ENCODE results near the gene CALCR. TPM values are rescaled to one million over a fixed set of nuclear protein-coding genes. Genes with fewer than 3 reads are reported as not detected.

Gene CALCR
- total RNA-seq, 1 experiment from 2014 or later, result 0.10 TPM

DNA sequence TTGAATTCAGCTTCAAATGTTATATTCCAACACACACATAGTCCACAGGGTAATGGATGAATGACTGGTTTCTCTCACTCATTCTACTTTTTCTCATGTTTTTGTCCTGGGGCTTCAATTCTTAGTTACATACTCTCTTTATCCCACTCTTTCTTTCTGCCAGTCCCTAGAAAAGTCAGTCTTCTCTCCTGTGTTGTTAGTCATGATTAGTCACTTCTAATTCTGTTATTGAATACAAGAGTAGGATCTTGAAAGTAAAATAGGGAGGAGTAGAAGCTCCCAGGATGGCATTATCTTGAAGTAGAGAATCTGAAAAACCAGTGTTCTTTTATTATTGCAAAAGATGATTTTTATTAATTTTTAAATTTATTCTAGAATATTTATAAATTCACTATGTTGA lies 45.5 kb upstream of the CALCR start:
- POLR2A ChIA-PET, result no interaction called here

More for the DNA sequence above, 45.5 kb upstream of the CALCR start:
- BruUV-seq (replicated peaks), result no TSS peak
- Histone ChIP-seq H3K4me1 (ENCODE audit: control insufficient read depth in 1 of 2, insufficient read depth in 2 of 2, low read length in 2 of 2) (peaks cover 0 to 11% of the 10 kb centered on the region in 2 experiments; a peak in 3 of 4 replicates), H3K27ac (ENCODE audit: low read depth, low read length) (no peak overlapping the region), H3K4me2 (ENCODE audit: low read length) (no peak overlapping the region), H4K20me1 (ENCODE audit: insufficient read depth) (no peaks in the 10 kb centered on the region), H3K27me3 (ENCODE audit: insufficient read depth, low read length) (no peaks in the 10 kb centered on the region), H2AFZ (ENCODE audit: low read depth, low read length, poor library complexity, severe bottlenecking) (no peak overlapping the region), H3K4me3 (replicated peaks in 1 of 2; ENCODE audit: low read depth in 1 of 2, low read length in 2 of 2) (no peak overlapping the region), H3K79me2 (ENCODE audit: insufficient read depth, low read length) (no peaks in the 10 kb centered on the region; the same call in 1 of the 2 replicates), H3K36me3 (ENCODE audit: control insufficient read depth in 1 of 2, insufficient read depth in 2 of 2, low read length in 2 of 2) (no peaks in the 10 kb centered on the region), H3K9ac (ENCODE audit: low read length) (no peak overlapping the region), H3K9me2 (ENCODE audit: insufficient read depth) (no peaks in the 10 kb centered on the region), H3K9me3 (ENCODE audit: control insufficient read depth in 1 of 2, insufficient read depth in 1 of 2, low read depth in 1 of 2, low read length in 2 of 2) (no peaks in the 10 kb centered on the region)
- ATAC-seq, result no peak
- intact Hi-C loops (cut with micrococcal nuclease), result no loop called here
- ChIA-PET CTCF (interaction anchor here (1.7 kb wide), 1 partner anchor 19 kb away, joined by 5 read pairs; no protein-coding TSS in a partner anchor), RAD21 (ENCODE audit: low non-redundant PET in 1 of 2, low total read pairs in 2 of 2, uncharacterized antibody in 2 of 2, unreplicated experiment in 2 of 2) (no interaction called here)
- no peak for TF ChIP-seq ZFX (IDR thresholded peaks at IDR 0.05)
- no peak for TF ChIP-seq EZH2 (IDR thresholded peaks at IDR 0.05)
- no peak for TF ChIP-seq YY1 (IDR thresholded peaks at IDR 0.05; ENCODE audit: extremely low read depth, insufficient replicate concordance, low read depth, low read length)
- no peak for TF ChIP-seq SP1 (IDR thresholded peaks at IDR 0.05; ENCODE audit: low read depth)
- TF ChIP-seq, protein P1, sequence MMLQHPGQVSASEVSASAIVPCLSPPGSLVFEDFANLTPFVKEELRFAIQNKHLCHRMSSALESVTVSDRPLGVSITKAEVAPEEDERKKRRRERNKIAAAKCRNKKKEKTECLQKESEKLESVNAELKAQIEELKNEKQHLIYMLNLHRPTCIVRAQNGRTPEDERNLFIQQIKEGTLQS (IDR thresholded peaks at IDR 0.05), result no peak
- no peak for TF ChIP-seq FOSL1 (IDR thresholded peaks at IDR 0.05; ENCODE audit: low read depth)
- no peak for TF ChIP-seq POLR2AphosphoS5 (IDR thresholded peaks at IDR 0.05; ENCODE audit: low read depth, low read length)
- TF ChIP-seq, protein P2, sequence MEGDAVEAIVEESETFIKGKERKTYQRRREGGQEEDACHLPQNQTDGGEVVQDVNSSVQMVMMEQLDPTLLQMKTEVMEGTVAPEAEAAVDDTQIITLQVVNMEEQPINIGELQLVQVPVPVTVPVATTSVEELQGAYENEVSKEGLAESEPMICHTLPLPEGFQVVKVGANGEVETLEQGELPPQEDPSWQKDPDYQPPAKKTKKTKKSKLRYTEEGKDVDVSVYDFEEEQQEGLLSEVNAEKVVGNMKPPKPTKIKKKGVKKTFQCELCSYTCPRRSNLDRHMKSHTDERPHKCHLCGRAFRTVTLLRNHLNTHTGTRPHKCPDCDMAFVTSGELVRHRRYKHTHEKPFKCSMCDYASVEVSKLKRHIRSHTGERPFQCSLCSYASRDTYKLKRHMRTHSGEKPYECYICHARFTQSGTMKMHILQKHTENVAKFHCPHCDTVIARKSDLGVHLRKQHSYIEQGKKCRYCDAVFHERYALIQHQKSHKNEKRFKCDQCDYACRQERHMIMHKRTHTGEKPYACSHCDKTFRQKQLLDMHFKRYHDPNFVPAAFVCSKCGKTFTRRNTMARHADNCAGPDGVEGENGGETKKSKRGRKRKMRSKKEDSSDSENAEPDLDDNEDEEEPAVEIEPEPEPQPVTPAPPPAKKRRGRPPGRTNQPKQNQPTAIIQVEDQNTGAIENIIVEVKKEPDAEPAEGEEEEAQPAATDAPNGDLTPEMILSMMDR (IDR thresholded peaks at IDR 0.05 in 2 of 3, conservative IDR thresholded peaks at IDR 0.05 in 1 of 3; ENCODE audit: borderline replicate concordance in 1 of 3, insufficient read depth in 1 of 3, low read depth in 2 of 3, low read length in 2 of 3), result no peak
- TF ChIP-seq, protein P3, sequence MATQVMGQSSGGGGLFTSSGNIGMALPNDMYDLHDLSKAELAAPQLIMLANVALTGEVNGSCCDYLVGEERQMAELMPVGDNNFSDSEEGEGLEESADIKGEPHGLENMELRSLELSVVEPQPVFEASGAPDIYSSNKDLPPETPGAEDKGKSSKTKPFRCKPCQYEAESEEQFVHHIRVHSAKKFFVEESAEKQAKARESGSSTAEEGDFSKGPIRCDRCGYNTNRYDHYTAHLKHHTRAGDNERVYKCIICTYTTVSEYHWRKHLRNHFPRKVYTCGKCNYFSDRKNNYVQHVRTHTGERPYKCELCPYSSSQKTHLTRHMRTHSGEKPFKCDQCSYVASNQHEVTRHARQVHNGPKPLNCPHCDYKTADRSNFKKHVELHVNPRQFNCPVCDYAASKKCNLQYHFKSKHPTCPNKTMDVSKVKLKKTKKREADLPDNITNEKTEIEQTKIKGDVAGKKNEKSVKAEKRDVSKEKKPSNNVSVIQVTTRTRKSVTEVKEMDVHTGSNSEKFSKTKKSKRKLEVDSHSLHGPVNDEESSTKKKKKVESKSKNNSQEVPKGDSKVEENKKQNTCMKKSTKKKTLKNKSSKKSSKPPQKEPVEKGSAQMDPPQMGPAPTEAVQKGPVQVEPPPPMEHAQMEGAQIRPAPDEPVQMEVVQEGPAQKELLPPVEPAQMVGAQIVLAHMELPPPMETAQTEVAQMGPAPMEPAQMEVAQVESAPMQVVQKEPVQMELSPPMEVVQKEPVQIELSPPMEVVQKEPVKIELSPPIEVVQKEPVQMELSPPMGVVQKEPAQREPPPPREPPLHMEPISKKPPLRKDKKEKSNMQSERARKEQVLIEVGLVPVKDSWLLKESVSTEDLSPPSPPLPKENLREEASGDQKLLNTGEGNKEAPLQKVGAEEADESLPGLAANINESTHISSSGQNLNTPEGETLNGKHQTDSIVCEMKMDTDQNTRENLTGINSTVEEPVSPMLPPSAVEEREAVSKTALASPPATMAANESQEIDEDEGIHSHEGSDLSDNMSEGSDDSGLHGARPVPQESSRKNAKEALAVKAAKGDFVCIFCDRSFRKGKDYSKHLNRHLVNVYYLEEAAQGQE (IDR thresholded peaks at IDR 0.05; ENCODE audit: low read depth), result no peak
- TF ChIP-seq, protein P4, sequence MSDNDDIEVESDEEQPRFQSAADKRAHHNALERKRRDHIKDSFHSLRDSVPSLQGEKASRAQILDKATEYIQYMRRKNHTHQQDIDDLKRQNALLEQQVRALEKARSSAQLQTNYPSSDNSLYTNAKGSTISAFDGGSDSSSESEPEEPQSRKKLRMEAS (IDR thresholded peaks at IDR 0.05), result no peak
- TF ChIP-seq EZH2phosphoT487 (IDR thresholded peaks at IDR 0.05; ENCODE audit: borderline replicate concordance), result no peak
- TF ChIP-seq CBX3 (IDR thresholded peaks at IDR 0.05; ENCODE audit: low read depth), result no peak
- no peak for TF ChIP-seq CEBPB (IDR thresholded peaks at IDR 0.05; ENCODE audit: low read depth)
- DNase-seq (ENCODE audit: low read depth, low spot score), result no peak
